HG02943 (cell line): ENCODE data around the gene PLXNA4.

Experiments used
- ATAC-seq: cut with Tn5 transposase; IDR thresholded peaks from one replicate; pipeline ENCODE4 v1.9.1; 2021; ENCODE audit warnings: mild to moderate bottlenecking, low read depth, moderate library complexity; ENCODE audit not compliant: unreplicated experiment

Gene PLXNA4

GRCh38 chr7:132296820-132297219, 279.4 kb downstream of the PLXNA4 start:
- ATAC-seq, result no peak

- no peak for ATAC-seq
Observed at GRCh38 chr7:132295175-132295574, 281.1 kb downstream of the PLXNA4 start.

- no peak for ATAC-seq
Observed at GRCh38 chr7:132292803-132293202, 283.5 kb downstream of the PLXNA4 start.

- ATAC-seq, result no peak
Observed at GRCh38 chr7:132291481-132291880, 284.8 kb downstream of the PLXNA4 start.

- no peak for ATAC-seq
Observed at GRCh38 chr7:132290021-132290420, 286.2 kb downstream of the PLXNA4 start.

- ATAC-seq, result no peak
Observed at GRCh38 chr7:132286836-132287235, 289.4 kb downstream of the PLXNA4 start.

- ATAC-seq, result no peak
Observed at GRCh38 chr7:132280335-132280734, 295.9 kb downstream of the PLXNA4 start.

GRCh38 chr7:132279718-132280117, 296.6 kb downstream of the PLXNA4 start:
- ATAC-seq, result no peak

GRCh38 chr7:132276976-132277725, 299.1 kb downstream of the PLXNA4 start:
- no peak for ATAC-seq

- no peak for ATAC-seq
Observed at GRCh38 chr7:132276234-132276630, 300.0 kb downstream of the PLXNA4 start.

- no peak for ATAC-seq
Observed at GRCh38 chr7:132275416-132276233, 300.6 kb downstream of the PLXNA4 start.

GRCh38 chr7:132272763-132273371, 303.4 kb downstream of the PLXNA4 start:
- ATAC-seq, result no peak

GRCh38 chr7:132270517-132270916, 305.8 kb downstream of the PLXNA4 start:
- ATAC-seq, result no peak

- no peak for ATAC-seq
Observed at GRCh38 chr7:132269718-132270117, 306.6 kb downstream of the PLXNA4 start.

GRCh38 chr7:132263151-132263550, 313.1 kb downstream of the PLXNA4 start:
- no peak for ATAC-seq

GRCh38 chr7:132262160-132262470, 314.2 kb downstream of the PLXNA4 start:
- no peak for ATAC-seq

- no peak for ATAC-seq
Observed at GRCh38 chr7:132261327-132262159, 314.7 kb downstream of the PLXNA4 start.

- no peak for ATAC-seq
Observed at GRCh38 chr7:132258231-132258630, 318.0 kb downstream of the PLXNA4 start.

- no peak for ATAC-seq
Observed at GRCh38 chr7:132257253-132257652, 319.0 kb downstream of the PLXNA4 start.

- no peak for ATAC-seq
Observed at GRCh38 chr7:132256721-132257212, 319.5 kb downstream of the PLXNA4 start.
